HEK293T (cell line): ENCODE data around the gene GPRC5D.

Experiments used
- BHLHE40 ChIP-seq: fragments of 450-650 bp; IDR thresholded peaks from 2 replicates; pipeline ENCODE4 v1.6.1; 2016; ENCODE audit warnings: mild to moderate bottlenecking, moderate library complexity, borderline replicate concordance
- CTBP1 ChIP-seq: fragments of 450-650 bp; IDR thresholded peaks from 2 replicates; pipeline ENCODE4 v1.6.1; 2016; ENCODE audit warnings: borderline replicate concordance
- ELF4 ChIP-seq: fragments of 450-650 bp; IDR thresholded peaks from 2 replicates; pipeline ENCODE4 v1.6.1; 2017; ENCODE audit warnings: antibody characterized with exemption
- FOXM1 ChIP-seq: fragments of 450-650 bp; IDR thresholded peaks from 2 replicates; pipeline ENCODE4 v1.6.1; 2017; ENCODE audit warnings: mild to moderate bottlenecking, borderline replicate concordance
- PKNOX1 ChIP-seq: fragments of 450-650 bp; IDR thresholded peaks from 2 replicates; pipeline ENCODE4 v1.6.1; 2016
- SP1 ChIP-seq: fragments of 450-650 bp; IDR thresholded peaks from 2 replicates; pipeline ENCODE4 v1.6.1; 2017

- TF ChIP-seq FOXM1 (no peak), PKNOX1 (no peak), SP1 (no peak), ELF4 (no peak), BHLHE40 (no peak), CTBP1 (no peak)
Measured at GRCh38 chr12:12909995-12910420, 42.0 kb downstream of the GPRC5D start.
